Astrocyte of the cerebellum (primary cell): Measurements from ENCODE around the gene GRIK2.

Source experiments
- DNase-seq: peaks from one replicate; pipeline ENCODE4 v3.0.0-alpha.2; 2011; ENCODE audit warnings: low read depth
- H3K4me3 ChIP-seq: 2 replicates; pipeline ENCODE4 v1.5.1; 2011; ENCODE audit warnings: mild to moderate bottlenecking, low read depth, low read length, moderate library complexity
- in situ Hi-C: cut with HindIII; loops from 2 replicates; pipeline ENCODE4 v1.10.0; 2017; ENCODE audit warnings: low sequenced_read_pairs
- TF ChIP-seq, protein P1 (sequence below): IDR thresholded peaks from 2 replicates; pipeline ENCODE4 v1.5.1; 2012; ENCODE audit warnings: low read length, low read depth, moderate library complexity, mild to moderate bottlenecking; ENCODE audit errors: missing control alignments

The GRIK2 gene

DNA sequence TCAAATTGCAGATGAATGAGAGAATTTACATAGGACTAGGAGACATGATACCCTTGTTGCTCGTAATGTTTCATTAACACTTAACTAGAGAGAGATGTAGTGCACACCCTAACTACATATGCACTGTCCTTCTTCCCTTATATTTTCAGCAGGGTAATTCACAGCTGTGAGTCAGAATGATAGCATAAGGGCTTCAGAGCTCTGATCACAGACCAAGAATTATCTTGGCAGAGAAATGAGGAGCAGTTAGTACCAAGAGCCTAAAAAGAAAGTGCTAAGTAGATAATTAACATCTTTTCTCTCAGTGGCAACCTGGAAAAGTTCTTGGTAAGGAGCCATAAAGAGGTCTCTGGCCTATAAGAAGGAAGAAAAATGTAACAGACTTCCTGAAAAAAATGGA lies 35.8 kb downstream of the GRIK2 start:
- H3K4me3 ChIP-seq = no peak overlapping the region
- TF ChIP-seq, protein P1, sequence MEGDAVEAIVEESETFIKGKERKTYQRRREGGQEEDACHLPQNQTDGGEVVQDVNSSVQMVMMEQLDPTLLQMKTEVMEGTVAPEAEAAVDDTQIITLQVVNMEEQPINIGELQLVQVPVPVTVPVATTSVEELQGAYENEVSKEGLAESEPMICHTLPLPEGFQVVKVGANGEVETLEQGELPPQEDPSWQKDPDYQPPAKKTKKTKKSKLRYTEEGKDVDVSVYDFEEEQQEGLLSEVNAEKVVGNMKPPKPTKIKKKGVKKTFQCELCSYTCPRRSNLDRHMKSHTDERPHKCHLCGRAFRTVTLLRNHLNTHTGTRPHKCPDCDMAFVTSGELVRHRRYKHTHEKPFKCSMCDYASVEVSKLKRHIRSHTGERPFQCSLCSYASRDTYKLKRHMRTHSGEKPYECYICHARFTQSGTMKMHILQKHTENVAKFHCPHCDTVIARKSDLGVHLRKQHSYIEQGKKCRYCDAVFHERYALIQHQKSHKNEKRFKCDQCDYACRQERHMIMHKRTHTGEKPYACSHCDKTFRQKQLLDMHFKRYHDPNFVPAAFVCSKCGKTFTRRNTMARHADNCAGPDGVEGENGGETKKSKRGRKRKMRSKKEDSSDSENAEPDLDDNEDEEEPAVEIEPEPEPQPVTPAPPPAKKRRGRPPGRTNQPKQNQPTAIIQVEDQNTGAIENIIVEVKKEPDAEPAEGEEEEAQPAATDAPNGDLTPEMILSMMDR = no peak
- DNase-seq = no peak
- in situ Hi-C loops = no loop called here

DNA sequence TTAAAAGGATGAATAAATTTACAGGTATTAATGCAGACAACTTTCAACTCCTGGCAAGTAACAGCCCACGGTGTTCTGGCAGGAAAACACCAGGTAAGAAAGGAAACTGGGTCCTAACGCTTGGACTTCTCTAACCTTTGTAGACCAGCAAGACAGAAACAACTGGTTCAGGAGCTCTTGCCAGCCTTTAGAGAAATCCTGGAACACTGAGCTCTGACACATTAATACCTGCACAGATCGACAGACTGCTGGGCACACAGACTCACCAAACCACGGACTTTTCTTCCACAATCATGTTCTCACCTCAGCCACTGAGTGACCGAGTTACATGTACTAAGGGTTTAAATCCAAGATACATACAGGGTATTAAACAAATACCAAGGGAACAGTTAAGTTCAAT lies 36.3 kb downstream of the GRIK2 start:
- H3K4me3 ChIP-seq = no peak overlapping the region
- no peak for DNase-seq
- TF ChIP-seq, protein P1 = no peak
- in situ Hi-C loops = no loop called here

DNA sequence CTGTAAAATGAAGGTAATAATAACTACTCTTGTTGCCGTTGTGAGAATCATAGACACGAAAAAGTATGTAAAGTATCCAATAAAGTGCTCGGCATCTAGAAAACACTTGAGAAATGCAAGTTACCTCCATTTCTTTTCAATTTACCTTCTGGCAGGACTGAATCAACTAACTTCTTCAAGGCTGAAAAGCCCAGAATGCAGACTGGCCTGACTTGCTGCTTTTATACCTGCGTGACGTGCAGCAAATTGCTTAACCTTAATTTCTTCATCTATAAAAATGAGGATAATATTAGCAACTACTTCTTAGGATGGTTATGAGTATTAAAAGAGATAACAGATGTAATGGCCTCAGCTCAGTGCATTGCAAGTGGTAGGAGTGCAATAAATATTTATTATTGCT lies 39.6 kb downstream of the GRIK2 start:
- TF ChIP-seq, protein P1 = no peak
- no peak overlapping the region for H3K4me3 ChIP-seq
- DNase-seq = no peak
- in situ Hi-C loops = no loop called here

DNA sequence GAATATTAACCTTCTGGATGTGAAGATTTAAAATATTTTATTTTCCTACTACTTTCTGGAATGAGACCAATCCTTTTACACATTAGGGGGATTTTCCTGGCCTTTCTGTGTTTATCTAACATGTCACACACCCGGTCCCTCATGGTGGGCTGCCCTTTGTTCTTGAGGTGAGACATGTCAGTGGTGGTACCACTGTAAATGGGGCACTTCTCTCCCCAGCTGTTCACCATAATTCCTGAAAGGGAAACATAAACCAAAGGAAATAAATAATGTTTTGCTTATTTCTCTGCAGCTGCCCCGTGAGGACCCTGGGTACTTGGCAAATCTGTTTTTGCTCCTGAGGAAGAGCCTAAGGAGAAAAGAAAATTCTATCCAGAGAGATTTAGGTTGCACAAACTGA lies 41.1 kb downstream of the GRIK2 start:
- TF ChIP-seq, protein P1 = no peak
- no peak overlapping the region for H3K4me3 ChIP-seq
- in situ Hi-C loops = no loop called here
- DNase-seq = no peak

DNA sequence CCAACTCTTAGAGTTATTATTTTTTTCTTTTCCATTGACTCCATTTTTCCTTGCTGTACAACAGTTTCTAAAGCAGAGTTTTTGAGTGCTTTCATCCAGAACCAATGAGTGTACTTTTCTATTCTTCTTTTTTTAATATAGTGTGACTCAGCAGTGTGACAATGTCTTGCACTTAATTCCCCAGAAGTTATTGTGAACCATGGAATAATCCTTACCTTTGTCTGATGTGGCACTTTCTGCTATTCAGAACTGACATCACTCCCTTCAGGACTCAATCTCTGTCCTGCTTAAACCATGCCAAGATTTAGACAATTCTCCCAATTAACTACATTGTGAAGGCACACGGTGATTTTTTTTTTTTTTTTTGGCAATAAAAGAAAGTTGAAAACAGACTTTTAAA lies 41.5 kb downstream of the GRIK2 start:
- DNase-seq = no peak
- H3K4me3 ChIP-seq = no peak overlapping the region
- in situ Hi-C loops = no loop called here
- TF ChIP-seq, protein P1 = no peak

DNA sequence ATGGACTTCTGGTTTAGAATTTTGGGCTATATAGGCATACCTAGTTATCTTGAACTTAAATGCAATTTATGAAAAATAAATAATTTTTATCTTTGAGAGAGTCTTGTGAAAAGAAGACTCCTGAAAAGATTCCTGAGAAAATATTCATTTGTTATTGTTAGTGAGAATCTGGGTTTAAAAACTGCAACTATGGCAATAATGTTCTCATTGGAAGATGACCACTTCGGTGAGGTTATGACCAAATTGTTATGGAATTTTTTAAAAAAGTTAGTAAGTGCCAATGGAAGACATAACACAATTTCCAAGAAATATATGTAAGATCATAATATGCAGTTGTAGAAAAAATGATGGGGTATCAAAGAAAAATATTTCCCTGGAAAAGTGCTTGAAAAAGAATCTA lies 46.3 kb downstream of the GRIK2 start:
- in situ Hi-C loops = no loop called here
- DNase-seq = no peak
- TF ChIP-seq, protein P1 = no peak
- H3K4me3 ChIP-seq = no peak overlapping the region

DNA sequence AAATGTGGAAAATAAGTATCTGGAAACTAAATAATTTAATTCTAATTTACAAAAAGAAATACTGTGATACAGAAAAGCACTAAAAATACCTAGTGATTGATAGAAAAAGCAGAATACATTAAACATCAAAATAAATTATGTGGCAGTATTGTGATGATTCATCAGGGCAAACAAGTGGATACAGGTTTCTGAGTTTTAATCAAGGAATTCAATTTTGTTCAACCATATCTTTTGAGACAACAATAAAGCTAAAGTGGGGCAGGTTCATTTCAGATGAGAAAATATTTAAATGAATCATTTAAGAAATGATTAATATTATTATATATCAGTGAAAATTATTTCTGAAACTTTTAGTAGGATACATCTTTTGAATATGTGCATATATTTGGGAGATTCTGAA lies 49.8 kb downstream of the GRIK2 start:
- DNase-seq = no peak
- TF ChIP-seq, protein P1 = no peak
- in situ Hi-C loops = no loop called here
- H3K4me3 ChIP-seq = no peak overlapping the region
